Activated CD8-positive, alpha-beta T cell treated with anti-CD3 and anti-CD28 coated beads, Interleukin-2, amount 10 ng/mL, durations not matched to agents 7 days and 5 days (primary cell): Measurements from ENCODE around the gene KIF21B. TPM values are rescaled to one million over a fixed set of nuclear protein-coding genes. Genes with fewer than 3 reads are reported as not detected.

Experiments
- ATAC-seq: fragments of 150-1000 bp; cut with Tn5 transposase; one replicate; pipeline ENCODE4 v1.10.0; 2021; ENCODE audit warnings: moderate library complexity
- CTCF ChIA-PET: fragments of 350-600 bp; sonication (Branson Sonifier 250); formaldehyde crosslinking; loops from one replicate; lab custom pipeline; 2021; ENCODE audit warnings: antibody characterized with exemption; lab: Charles Lee
- POLR2A ChIA-PET: fragments of 350-600 bp; sonication (Branson Sonifier 250); formaldehyde crosslinking; loops from one replicate; lab custom pipeline; 2021; ENCODE audit warnings: antibody characterized with exemption; lab: Charles Lee
- DNase-seq: peaks from one replicate; pipeline ENCODE4 v3.0.0-alpha.2; 2020
- H3K27ac Mint-ChIP-seq: one replicate; pipeline ENCODE4 v1.8.0; 2021; ENCODE audit warnings: mild to moderate bottlenecking, mixed read lengths
- H3K27me3 Mint-ChIP-seq: one replicate; pipeline ENCODE4 v1.8.0; 2021; ENCODE audit warnings: low read depth, mixed read lengths
- H3K36me3 Mint-ChIP-seq: one replicate; pipeline ENCODE4 v1.8.0; 2021; ENCODE audit warnings: low read depth, mixed read lengths
- H3K4me1 Mint-ChIP-seq: one replicate; pipeline ENCODE4 v1.8.0; 2021; ENCODE audit warnings: low read depth, mixed read lengths
- H3K4me3 Mint-ChIP-seq: one replicate; pipeline ENCODE4 v1.8.0; 2021; ENCODE audit warnings: mild to moderate bottlenecking, mixed read lengths
- H3K9me3 Mint-ChIP-seq: one replicate; pipeline ENCODE4 v1.8.0; 2022; ENCODE audit warnings: mixed read lengths; ENCODE audit not compliant: insufficient read depth
- total RNA-seq, 2 experiments: library from RNA; stranded (reverse); gene quantifications; one replicate each; pipeline ENCODE4 v1.2.3, GENCODE V29; 2021

KIF21B gene
- total RNA-seq, 2 experiments from 2014 or later: 158 to 162 TPM

GRCh38 chr1:200979574-200980451 is 43.7 kb downstream of the KIF21B start:
- Mint-ChIP-seq H3K27ac (peak overlapping the region; percentile 43), H3K36me3 (peaks cover 79% of the 10 kb centered on the region)
- ATAC-seq: peak; percentile 67

GRCh38 chr1:200977071-200977754 is 46.3 kb downstream of the KIF21B start:
- peaks cover 78% of the 10 kb centered on the region for H3K36me3 Mint-ChIP-seq
- H3K27me3 Mint-ChIP-seq: no peaks in the 10 kb centered on the region
- ChIA-PET CTCF (interaction anchor here (1.7 to 6.7 kb wide), 2 partner anchors 42 to 65 kb away, joined by 9 to 130 read pairs; partner anchors contain the start of gene KIF21B), POLR2A (no interaction called here)
- H3K9me3 Mint-ChIP-seq: no peaks in the 10 kb centered on the region
- ATAC-seq (no peak), DNase-seq (no peak)
- no peaks in the 10 kb centered on the region for H3K4me1 Mint-ChIP-seq
- no peak overlapping the region for H3K4me3 Mint-ChIP-seq
- peak overlapping the region; percentile 28 for H3K27ac Mint-ChIP-seq

More at GRCh38 chr1:200979574-200980451, 43.7 kb downstream of the KIF21B start:
- Mint-ChIP-seq H3K4me3 (no peak overlapping the region), H3K27me3 (no peaks in the 10 kb centered on the region), H3K4me1 (no peaks in the 10 kb centered on the region), H3K9me3 (no peaks in the 10 kb centered on the region)
- peak; percentile 75 for DNase-seq
- POLR2A ChIA-PET: interaction anchor here (1.0 to 1.5 kb wide), 2 partner anchors 10 to 45 kb away, joined by 3 read pairs; no protein-coding TSS in a partner anchor
- CTCF ChIA-PET: interaction anchor here (0.7 to 6.7 kb wide), 27 partner anchors 9 to 419 kb away, joined by 3 to 130 read pairs (median 6); partner anchors contain the start of gene KIF21B

- Mint-ChIP-seq H3K9me3 (no peaks in the 10 kb centered on the region), H3K27ac (no peak overlapping the region), H3K4me3 (no peak overlapping the region), H3K36me3 (peaks cover 77% of the 10 kb centered on the region), H3K27me3 (no peaks in the 10 kb centered on the region), H3K4me1 (no peaks in the 10 kb centered on the region)
- POLR2A ChIA-PET: interaction anchor here (0.7 kb wide), 1 partner anchor 63 kb away, joined by 3 read pairs; no protein-coding TSS in a partner anchor
- ATAC-seq: no peak
- CTCF ChIA-PET: interaction anchor here (1.7 to 6.7 kb wide), 2 partner anchors 42 to 65 kb away, joined by 9 to 130 read pairs; partner anchors contain the start of gene KIF21B
- DNase-seq: no peak
Measured at GRCh38 chr1:200976634-200977033, 46.9 kb downstream of the KIF21B start.

DNA sequence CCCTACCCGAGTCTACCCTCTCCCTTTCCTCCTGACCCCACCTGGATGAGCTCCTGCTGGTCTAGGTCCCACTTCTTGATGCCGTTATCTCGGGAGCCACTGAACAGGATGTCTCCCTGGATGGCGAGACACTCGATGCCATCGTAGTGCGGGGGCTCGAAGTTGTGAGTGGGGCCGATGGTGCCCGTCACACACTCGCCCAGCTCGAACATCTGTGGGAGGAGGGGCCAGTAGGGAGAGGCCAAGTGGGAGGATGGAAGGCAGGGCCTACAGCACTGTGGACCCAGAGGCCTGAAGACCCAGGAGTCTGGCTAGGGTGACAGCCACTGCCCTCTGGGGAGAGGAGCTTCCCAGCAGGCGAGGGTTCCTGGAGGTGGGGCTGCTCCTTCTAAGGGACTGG is 48.1 kb downstream of the KIF21B start:
- Mint-ChIP-seq H3K9me3 (no peaks in the 10 kb centered on the region), H3K27ac (no peak overlapping the region), H3K4me1 (peaks cover 8% of the 10 kb centered on the region), H3K4me3 (no peak overlapping the region), H3K36me3 (peaks cover 75% of the 10 kb centered on the region), H3K27me3 (no peaks in the 10 kb centered on the region)
- DNase-seq (no peak), ATAC-seq (no peak)
- ChIA-PET POLR2A (interaction anchor here (0.7 to 1.0 kb wide), 2 partner anchors 10 to 13 kb away, joined by 4 read pairs; no protein-coding TSS in a partner anchor), CTCF (interaction anchor here (0.7 to 6.7 kb wide), 2 partner anchors 43 to 98 kb away, joined by 3 to 130 read pairs; partner anchors contain the start of gene KIF21B)

DNA sequence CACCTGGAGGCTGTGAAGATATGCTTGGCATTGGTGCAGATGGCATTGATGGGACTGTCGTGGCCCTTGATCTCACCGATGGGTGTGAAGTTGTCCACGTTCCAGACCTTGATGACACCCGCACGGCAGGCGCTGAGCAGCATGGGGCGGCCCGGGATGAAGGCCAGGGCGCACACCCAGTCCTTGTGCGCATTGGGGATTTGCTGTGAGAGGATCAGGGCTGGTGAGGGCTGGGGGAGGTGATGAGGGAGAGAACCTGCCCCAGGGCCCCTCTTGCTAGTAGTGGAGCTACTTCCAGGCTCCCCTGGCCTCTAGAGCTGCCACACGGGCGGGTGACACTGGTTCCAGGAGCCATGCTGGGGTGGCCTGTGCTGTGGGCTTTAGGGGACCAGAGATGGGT is 48.8 kb downstream of the KIF21B start:
- H3K4me3 Mint-ChIP-seq: no peak overlapping the region
- H3K4me1 Mint-ChIP-seq: peaks cover 10% of the 10 kb centered on the region
- H3K36me3 Mint-ChIP-seq: peaks cover 74% of the 10 kb centered on the region
- H3K9me3 Mint-ChIP-seq: no peaks in the 10 kb centered on the region
- no peak for ATAC-seq
- ChIA-PET POLR2A (interaction anchor here (0.7 kb wide), 1 partner anchor 11 kb away, joined by 4 read pairs; no protein-coding TSS in a partner anchor), CTCF (interaction anchor here (6.7 kb wide), 1 partner anchor 44 kb away, joined by 130 read pairs; the partner anchor contains the start of gene KIF21B)
- H3K27ac Mint-ChIP-seq: no peak overlapping the region
- H3K27me3 Mint-ChIP-seq: no peaks in the 10 kb centered on the region
- DNase-seq: no peak

GRCh38 chr1:200973937-200974657 is 49.4 kb downstream of the KIF21B start:
- no peak for DNase-seq
- H3K9me3 Mint-ChIP-seq: no peaks in the 10 kb centered on the region
- ChIA-PET CTCF (interaction anchor here (3.2 to 6.7 kb wide), 4 partner anchors 45 to 140 kb away, joined by 27 to 130 read pairs (median 60); partner anchors contain the start of gene KIF21B), POLR2A (no interaction called here)
- H3K27ac Mint-ChIP-seq: no peak overlapping the region
- H3K27me3 Mint-ChIP-seq: no peaks in the 10 kb centered on the region
- no peak overlapping the region for H3K4me3 Mint-ChIP-seq
- ATAC-seq: no peak
- H3K4me1 Mint-ChIP-seq: peaks cover 10% of the 10 kb centered on the region
- peaks cover 74% of the 10 kb centered on the region for H3K36me3 Mint-ChIP-seq

DNA sequence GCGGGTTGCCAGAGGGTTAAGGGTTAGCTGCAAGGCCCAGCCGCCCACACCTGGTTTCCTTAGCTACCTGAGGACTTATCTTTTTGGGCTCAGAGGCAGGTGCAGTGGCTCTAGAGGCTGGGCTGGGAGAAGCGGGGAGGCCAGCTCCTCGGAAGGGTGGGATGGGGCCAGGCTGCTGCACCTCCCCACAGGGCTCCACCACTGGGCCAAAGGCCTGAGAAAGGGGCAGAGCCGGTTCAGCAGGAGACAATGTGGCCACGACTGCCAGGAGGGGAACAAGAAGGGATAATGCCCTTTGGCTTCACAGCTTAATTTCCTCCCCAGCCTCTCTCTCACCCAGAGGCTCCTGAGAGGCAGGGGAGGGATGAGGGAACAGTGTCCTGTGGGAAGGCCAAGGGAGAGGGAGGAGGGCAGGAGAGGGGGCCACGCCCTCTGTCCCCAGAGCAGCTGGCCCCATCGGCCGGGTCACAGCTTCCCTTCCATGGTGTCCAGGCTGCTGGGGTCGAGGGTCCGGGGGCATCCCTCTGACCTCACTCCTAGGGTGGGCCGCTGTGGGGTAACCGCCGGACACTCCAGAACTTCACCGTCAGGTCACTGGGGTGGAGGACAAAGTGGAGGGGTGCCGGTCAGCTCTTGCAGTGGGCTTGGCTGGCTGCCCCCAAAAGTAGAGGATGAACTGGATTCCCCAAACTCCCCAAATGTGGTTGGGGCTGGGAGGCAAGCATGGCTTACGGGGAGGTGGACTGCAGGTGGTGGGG is 50.4 kb downstream of the KIF21B start:
- ChIA-PET CTCF (interaction anchor here (0.6 to 4.3 kb wide), 24 partner anchors 10 to 351 kb away, joined by 3 to 89 read pairs (median 12); no protein-coding TSS in a partner anchor), POLR2A (interaction anchor here (0.6 kb wide), 1 partner anchor 43 kb away, joined by 3 read pairs; no protein-coding TSS in a partner anchor)
- Mint-ChIP-seq H3K9me3 (no peaks in the 10 kb centered on the region), H3K27ac (no peak overlapping the region), H3K4me1 (peaks cover 10% of the 10 kb centered on the region), H3K4me3 (no peak overlapping the region), H3K36me3 (peaks cover 71% of the 10 kb centered on the region), H3K27me3 (no peaks in the 10 kb centered on the region)
- no peak for DNase-seq
- no peak for ATAC-seq

DNA sequence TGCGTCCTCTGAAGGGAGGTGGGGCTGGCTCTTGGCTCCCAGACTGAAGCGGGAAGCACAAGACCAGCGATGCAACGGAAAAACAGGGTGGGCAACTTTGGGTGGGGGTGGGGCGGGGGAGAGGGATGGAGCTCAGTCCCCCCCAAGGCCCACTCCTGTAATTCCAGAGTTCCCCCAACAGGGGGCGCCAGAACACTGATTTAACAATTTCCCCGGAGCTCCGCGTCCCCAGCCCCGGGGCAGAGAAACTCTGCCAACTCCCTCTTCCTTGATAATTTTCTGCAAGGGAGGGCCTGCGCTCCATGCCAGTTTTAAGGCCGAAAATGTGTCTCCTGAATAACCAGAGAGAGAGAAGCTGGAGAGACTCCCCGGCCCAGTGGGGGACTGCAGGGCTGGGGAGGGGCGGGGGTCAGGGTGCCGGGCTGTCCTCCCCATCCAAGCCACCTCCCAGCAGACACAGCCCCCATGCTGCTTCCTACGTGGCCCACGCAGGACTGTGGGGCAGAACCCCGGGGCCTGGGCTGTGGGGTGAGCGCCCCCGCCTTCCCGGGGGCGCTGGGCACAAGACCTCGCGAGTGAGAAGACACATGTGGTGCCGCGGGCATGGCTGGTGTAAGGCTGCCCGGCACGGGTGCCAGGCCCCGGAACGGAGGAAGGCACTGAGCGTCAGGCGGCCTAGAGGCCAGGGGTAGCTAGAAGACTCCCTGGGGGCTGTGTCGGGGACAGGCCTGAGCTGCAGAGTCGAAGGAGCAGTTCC is 51.4 kb downstream of the KIF21B start:
- H3K36me3 Mint-ChIP-seq: peaks cover 70% of the 10 kb centered on the region
- no peaks in the 10 kb centered on the region for H3K27me3 Mint-ChIP-seq
- peaks cover 10% of the 10 kb centered on the region for H3K4me1 Mint-ChIP-seq
- no peak overlapping the region for H3K4me3 Mint-ChIP-seq
- no peak overlapping the region for H3K27ac Mint-ChIP-seq
- DNase-seq: peak; percentile 66
- no peak for ATAC-seq
- H3K9me3 Mint-ChIP-seq: no peaks in the 10 kb centered on the region
- POLR2A ChIA-PET: interaction anchor here (0.6 to 1.1 kb wide), 5 partner anchors 20 to 302 kb away, joined by 3 to 9 read pairs (median 3); partner anchors contain the start of gene DDX59
- CTCF ChIA-PET: interaction anchor here (0.7 to 4.3 kb wide), 52 partner anchors 8 to 350 kb away, joined by 3 to 89 read pairs (median 5); partner anchors contain the start of gene ASCL5

GRCh38 chr1:200971428-200971903 is 52.0 kb downstream of the KIF21B start:
- peaks cover 64% of the 10 kb centered on the region for H3K36me3 Mint-ChIP-seq
- H3K27me3 Mint-ChIP-seq: no peaks in the 10 kb centered on the region
- ChIA-PET POLR2A (interaction anchor here (0.7 to 1.1 kb wide), 4 partner anchors 19 to 302 kb away, joined by 3 to 9 read pairs (median 3); partner anchors contain the start of gene DDX59), CTCF (interaction anchor here (0.8 to 4.3 kb wide), 46 partner anchors 9 to 349 kb away, joined by 3 to 89 read pairs (median 5); partner anchors contain the start of gene ASCL5)
- no peaks in the 10 kb centered on the region for H3K9me3 Mint-ChIP-seq
- H3K4me3 Mint-ChIP-seq: no peak overlapping the region
- peak overlapping the region; percentile 57 for H3K27ac Mint-ChIP-seq
- DNase-seq (no peak), ATAC-seq (no peak)
- H3K4me1 Mint-ChIP-seq: peaks cover 10% of the 10 kb centered on the region
